ENCODE measurements around the gene LTB. TPM values are rescaled to one million over a fixed set of nuclear protein-coding genes. Genes with fewer than 3 reads are reported as not detected.

The LTB gene
- total and polyA plus RNA-seq, 4 experiments from 2014 or later, result 802 to 3,276 (median 1,633) TPM

GRCh38 chr6:31560697-31561058, 21.5 kb downstream of the LTB start:
- intact Hi-C loops (cut with micrococcal nuclease), result loop anchor here (1.0 kb wide), 1 partner anchor 12 kb away; the partner anchor contains the start of gene LTA
- Mint-ChIP-seq H3K36me3 (peaks cover 28 to 30% of the 10 kb centered on the region in 2 donors), H3K27me3 (no peaks in the 10 kb centered on the region), H3K27ac (peak overlapping the region; percentile 72 to 99 (median 95)), H3K4me1 (peaks cover 54 to 92% (median 70%) of the 10 kb centered on the region in 4 donors), H3K9me3 (peaks cover 0 to 2% (median 0%) of the 10 kb centered on the region in 8 donors), H3K4me3 (peak overlapping the region in 7 of 8 donors; percentile 25 to 90 (median 85))
- DNase-seq, result no peak
- Histone ChIP-seq H3K36me3 (ENCODE audit: insufficient read depth, low read length) (no peaks in the 10 kb centered on the region), H3K9me3 (ENCODE audit: control insufficient read depth in 1 of 2, low read length in 2 of 2) (no peaks in the 10 kb centered on the region), H3K4me3 (ENCODE audit: low read length in 2 of 2) (no peak overlapping the region), H3K27me3 (ENCODE audit: insufficient read depth, low read length) (no peaks in the 10 kb centered on the region), H3K27ac (ENCODE audit: low read depth, low read length) (peak overlapping the region; percentile 58), H3K4me1 (ENCODE audit: insufficient read depth, low read length) (peaks cover 92% of the 10 kb centered on the region)
- ChIA-PET POLR2A (ENCODE audit: partially characterized antibody) (interaction anchor here (0.7 to 52.5 kb wide), 5 partner anchors 11 to 22 kb away, joined by 3 to 3597 read pairs (median 29); partner anchors contain the start of genes ATP6V1G2, DDX39B, LST1 and LTA), CTCF (ENCODE audit: partially characterized antibody) (interaction anchor here (2.8 to 35.1 kb wide), 3 partner anchors 9 to 38 kb away, joined by 13 to 1152 read pairs (median 595); partner anchors contain the start of genes LST1, LTB, NCR3 and TNF)

GRCh38 chr6:31559958-31560696, 22.1 kb downstream of the LTB start:
- ChIA-PET CTCF (ENCODE audit: partially characterized antibody) (interaction anchor here (0.8 to 35.1 kb wide), 6 partner anchors 9 to 39 kb away, joined by 3 to 1152 read pairs (median 12); partner anchors contain the start of genes LST1, LTB, NCR3 and NFKBIL1), POLR2A (ENCODE audit: partially characterized antibody) (interaction anchor here (0.7 to 52.5 kb wide), 6 partner anchors 10 to 271 kb away, joined by 3 to 3597 read pairs (median 16); partner anchors contain the start of genes ATP6V1G2, DDX39B, LST1 and LTA)
- peak in 3 of 5 donors; percentile 35 to 76 (median 38) for DNase-seq
- no peaks in the 10 kb centered on the region for H3K9me3 ChIP-seq (ENCODE audit: control insufficient read depth in 1 of 2, low read length in 2 of 2)
- H3K27ac ChIP-seq (ENCODE audit: low read depth, low read length), result peak overlapping the region; percentile 58
- peak overlapping the region; percentile 78 to 90 (median 84) for H3K4me3 Mint-ChIP-seq
- H3K9me3 Mint-ChIP-seq, result no peaks in the 10 kb centered on the region
- H3K4me1 ChIP-seq (ENCODE audit: insufficient read depth, low read length), result peaks cover 87% of the 10 kb centered on the region
- intact Hi-C loops (cut with micrococcal nuclease), result loop anchor here (1.0 kb wide), 3 partner anchors 8 to 22 kb away; partner anchors contain the start of genes LTA and LTB
- H3K27ac Mint-ChIP-seq, result peak overlapping the region; percentile 91 to 99 (median 95)
- H3K4me3 ChIP-seq (ENCODE audit: low read length in 2 of 2), result peak overlapping the region in 1 of 2 donors; percentile 53
- H3K36me3 Mint-ChIP-seq, result peaks cover 24 to 25% of the 10 kb centered on the region in 2 donors
- no peaks in the 10 kb centered on the region for H3K27me3 ChIP-seq (ENCODE audit: insufficient read depth, low read length)
- H3K4me1 Mint-ChIP-seq, result peaks cover 53 to 87% (median 65%) of the 10 kb centered on the region in 4 donors
- no peaks in the 10 kb centered on the region for H3K27me3 Mint-ChIP-seq
- no peaks in the 10 kb centered on the region for H3K36me3 ChIP-seq (ENCODE audit: insufficient read depth, low read length)

GRCh38 chr6:31559606-31559957, 22.6 kb downstream of the LTB start:
- peaks cover 50 to 82% (median 63%) of the 10 kb centered on the region in 4 donors for H3K4me1 Mint-ChIP-seq
- H3K4me3 Mint-ChIP-seq, result peak overlapping the region; percentile 78 to 90 (median 84)
- peaks cover 82% of the 10 kb centered on the region for H3K4me1 ChIP-seq (ENCODE audit: insufficient read depth, low read length)
- no peaks in the 10 kb centered on the region for H3K27me3 ChIP-seq (ENCODE audit: insufficient read depth, low read length)
- no peaks in the 10 kb centered on the region for H3K9me3 Mint-ChIP-seq
- POLR2A ChIA-PET (ENCODE audit: partially characterized antibody), result interaction anchor here (0.9 to 52.5 kb wide), 8 partner anchors 10 to 303 kb away, joined by 3 to 3597 read pairs (median 8); partner anchors contain the start of genes ABHD16A, BAG6, DDX39B and LST1
- peak overlapping the region; percentile 91 to 99 (median 95) for H3K27ac Mint-ChIP-seq
- peak overlapping the region; percentile 58 for H3K27ac ChIP-seq (ENCODE audit: low read depth, low read length)
- peaks cover 19 to 22% of the 10 kb centered on the region in 2 donors for H3K36me3 Mint-ChIP-seq
- intact Hi-C loops (cut with micrococcal nuclease), result loop anchor here (1.0 kb wide), 2 partner anchors 9 to 23 kb away; partner anchors contain the start of gene LTB
- no peaks in the 10 kb centered on the region for H3K27me3 Mint-ChIP-seq
- no peaks in the 10 kb centered on the region for H3K36me3 ChIP-seq (ENCODE audit: insufficient read depth, low read length)
- H3K4me3 ChIP-seq (ENCODE audit: low read length in 2 of 2), result peak overlapping the region in 1 of 2 donors; percentile 53
- no peaks in the 10 kb centered on the region for H3K9me3 ChIP-seq (ENCODE audit: control insufficient read depth in 1 of 2, low read length in 2 of 2)
- no peak for DNase-seq
- CTCF ChIA-PET (ENCODE audit: partially characterized antibody), result interaction anchor here (0.8 to 35.1 kb wide), 7 partner anchors 8 to 39 kb away, joined by 3 to 1152 read pairs (median 10); partner anchors contain the start of genes ATP6V1G2, LST1, LTB and NCR3

GRCh38 chr6:31558631-31559500, 23.4 kb downstream of the LTB start:
- peak overlapping the region; percentile 91 to 99 (median 95) for H3K27ac Mint-ChIP-seq
- intact Hi-C loops (cut with micrococcal nuclease), result loop anchor here (1.0 kb wide), 2 partner anchors 9 to 23 kb away; partner anchors contain the start of gene LTB
- H3K4me3 ChIP-seq (ENCODE audit: low read length in 2 of 2), result peak overlapping the region; percentile 1 to 53
- DNase-seq, result peak; percentile 64 to 89 (median 72)
- H3K27me3 Mint-ChIP-seq, result no peaks in the 10 kb centered on the region
- peak overlapping the region; percentile 76 to 90 (median 84) for H3K4me3 Mint-ChIP-seq
- no peaks in the 10 kb centered on the region for H3K27me3 ChIP-seq (ENCODE audit: insufficient read depth, low read length)
- peak overlapping the region; percentile 58 for H3K27ac ChIP-seq (ENCODE audit: low read depth, low read length)
- CTCF ChIA-PET (ENCODE audit: partially characterized antibody), result interaction anchor here (0.8 to 35.1 kb wide), 6 partner anchors 9 to 40 kb away, joined by 3 to 1152 read pairs (median 8); partner anchors contain the start of genes ATP6V1G2, LST1, LTB and NCR3
- H3K9me3 ChIP-seq (ENCODE audit: control insufficient read depth in 1 of 2, low read length in 2 of 2), result no peaks in the 10 kb centered on the region
- peaks cover 17 to 20% of the 10 kb centered on the region in 2 donors for H3K36me3 Mint-ChIP-seq
- POLR2A ChIA-PET (ENCODE audit: partially characterized antibody), result interaction anchor here (0.6 to 52.5 kb wide), 12 partner anchors 9 to 304 kb away, joined by 3 to 3597 read pairs (median 3); partner anchors contain the start of genes ABHD16A, ATP6V1G2, BAG6 and DDAH2
- peaks cover 48 to 77% (median 62%) of the 10 kb centered on the region in 4 donors for H3K4me1 Mint-ChIP-seq
- peaks cover 79% of the 10 kb centered on the region for H3K4me1 ChIP-seq (ENCODE audit: insufficient read depth, low read length)
- no peaks in the 10 kb centered on the region for H3K9me3 Mint-ChIP-seq
- no peaks in the 10 kb centered on the region for H3K36me3 ChIP-seq (ENCODE audit: insufficient read depth, low read length)

DNA sequence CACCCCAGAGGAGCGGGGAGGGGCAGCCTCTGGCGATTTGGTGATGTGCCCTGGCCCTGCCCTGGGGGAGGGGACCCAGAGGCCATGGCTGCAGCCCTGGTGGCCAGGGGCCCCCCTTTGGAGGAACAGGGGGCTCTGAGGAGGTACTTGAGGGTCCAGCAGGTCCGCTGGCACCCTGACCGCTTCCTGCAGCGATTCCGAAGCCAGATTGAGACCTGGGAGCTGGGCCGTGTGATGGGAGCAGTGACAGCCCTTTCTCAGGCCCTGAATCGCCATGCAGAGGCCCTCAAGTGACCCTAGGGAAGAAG, 24.0 kb downstream of the LTB start:
- H3K4me1 Mint-ChIP-seq, result peaks cover 46 to 71% (median 60%) of the 10 kb centered on the region in 4 donors
- Histone ChIP-seq H3K36me3 (ENCODE audit: insufficient read depth, low read length) (no peaks in the 10 kb centered on the region), H3K4me3 (ENCODE audit: low read length in 2 of 2) (peak overlapping the region; percentile 1 to 53), H3K27me3 (ENCODE audit: insufficient read depth, low read length) (no peaks in the 10 kb centered on the region), H3K27ac (ENCODE audit: low read depth, low read length) (peak overlapping the region; percentile 58), H3K9me3 (ENCODE audit: control insufficient read depth in 1 of 2, low read length in 2 of 2) (no peaks in the 10 kb centered on the region), H3K4me1 (ENCODE audit: insufficient read depth, low read length) (peaks cover 73% of the 10 kb centered on the region)
- POLR2A ChIA-PET (ENCODE audit: partially characterized antibody), result interaction anchor here (0.8 to 52.5 kb wide), 9 partner anchors 8 to 94 kb away, joined by 3 to 3597 read pairs (median 4); partner anchors contain the start of genes BAG6, DDX39B, LST1 and LTA
- no peak for DNase-seq
- CTCF ChIA-PET (ENCODE audit: partially characterized antibody), result interaction anchor here (1.5 to 35.1 kb wide), 5 partner anchors 10 to 40 kb away, joined by 4 to 1152 read pairs (median 10); partner anchors contain the start of genes LST1, LTB, NCR3 and NFKBIL1
- peak overlapping the region; percentile 76 to 90 (median 84) for H3K4me3 Mint-ChIP-seq
- H3K27me3 Mint-ChIP-seq, result no peaks in the 10 kb centered on the region
- intact Hi-C loops (cut with micrococcal nuclease), result no loop called here
- no peaks in the 10 kb centered on the region for H3K9me3 Mint-ChIP-seq
- H3K27ac Mint-ChIP-seq, result peak overlapping the region in 6 of 7 donors; percentile 91 to 98 (median 95)
- peaks cover 14 to 19% of the 10 kb centered on the region in 2 donors for H3K36me3 Mint-ChIP-seq
